HG03520 (cell line): ENCODE results near the gene GALNT16.
"Not testable (repeated sequence)": the region's sequence is repeated elsewhere in the genome, so short reads cannot be mapped to it uniquely, and the experiment has no call there.

Experiments used
- ATAC-seq: cut with Tn5 transposase; IDR thresholded peaks from one replicate; pipeline ENCODE4 v1.9.1; 2021; ENCODE audit warnings: mild to moderate bottlenecking, moderate library complexity; ENCODE audit not compliant: unreplicated experiment

GALNT16 gene

DNA sequence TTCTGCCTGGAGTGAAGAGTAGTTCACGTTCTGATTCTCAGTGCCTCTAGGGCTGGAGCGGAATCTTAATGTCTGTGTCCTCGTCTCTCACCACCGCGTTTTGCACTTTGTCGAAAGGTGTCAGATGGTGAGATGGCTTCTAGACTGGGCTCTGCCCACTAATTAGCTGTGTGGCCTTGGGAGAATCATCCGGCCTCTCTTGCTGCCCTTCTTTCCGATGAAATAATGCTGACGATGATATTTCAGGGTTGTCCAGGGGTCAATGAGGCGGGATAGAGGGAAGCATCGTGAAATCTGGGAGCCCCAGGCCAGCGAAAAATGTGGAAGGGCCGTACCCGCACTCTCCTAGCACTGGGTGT is 811 bp upstream of the GALNT16 start:
- ATAC-seq: no peak

- no peak for ATAC-seq
Observed at GRCh38 chr14:69260190-69260860, 367 bp downstream of the GALNT16 start.

- no peak for ATAC-seq
Observed at GRCh38 chr14:69260861-69261564, 1.1 kb downstream of the GALNT16 start.

- ATAC-seq: no peak
Observed at GRCh38 chr14:69261761-69262331, 1.9 kb downstream of the GALNT16 start.

DNA sequence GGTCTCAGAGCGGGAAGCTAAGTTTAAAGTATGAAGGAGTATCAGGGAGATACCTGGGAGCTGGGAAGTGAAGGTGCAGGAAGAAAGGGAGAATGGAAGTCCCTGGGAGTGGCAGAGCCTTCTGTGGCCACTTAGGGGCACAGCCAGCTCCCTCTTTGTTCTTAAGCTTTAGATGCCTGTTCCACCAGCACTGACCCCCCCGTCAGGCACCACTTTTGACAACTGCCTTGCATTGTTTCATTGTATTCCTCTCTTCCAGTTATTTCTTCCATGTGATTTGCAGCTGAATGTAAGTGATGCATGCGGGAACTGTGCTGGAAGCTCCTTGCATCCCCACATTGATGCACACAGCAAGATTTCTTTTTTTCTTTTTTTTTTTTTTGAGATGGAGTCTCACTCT is 2.6 kb downstream of the GALNT16 start:
- ATAC-seq: no peak

- no peak for ATAC-seq
Observed at GRCh38 chr14:69263364-69263763, 3.4 kb downstream of the GALNT16 start.

DNA sequence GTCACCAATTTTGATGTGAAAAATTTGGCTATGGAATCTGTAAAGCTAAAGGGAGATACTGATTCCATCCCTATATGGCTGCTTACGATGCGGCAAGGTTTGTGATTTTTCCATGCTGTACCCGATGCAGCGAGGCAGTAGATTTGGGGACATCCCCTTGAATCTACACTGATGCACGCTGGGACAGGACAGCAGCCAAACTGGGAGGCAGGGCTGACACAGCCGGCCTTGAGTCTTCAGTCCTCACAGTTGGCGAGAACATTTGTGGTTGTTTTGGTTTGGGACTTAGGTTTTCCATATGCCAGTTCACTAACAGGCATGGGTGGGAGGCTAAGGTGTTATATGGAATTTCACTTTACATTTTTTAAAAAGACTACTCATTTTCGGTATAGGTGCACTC is 3.8 kb downstream of the GALNT16 start:
- no peak for ATAC-seq

GRCh38 chr14:69266572-69267345 is 6.8 kb downstream of the GALNT16 start:
- no peak for ATAC-seq

- ATAC-seq: no peak
Observed at GRCh38 chr14:69267492-69267891, 7.5 kb downstream of the GALNT16 start.

GRCh38 chr14:69268223-69268622 is 8.3 kb downstream of the GALNT16 start:
- no peak for ATAC-seq

- ATAC-seq: no peak
Observed at GRCh38 chr14:69268763-69269162, 8.8 kb downstream of the GALNT16 start.

DNA sequence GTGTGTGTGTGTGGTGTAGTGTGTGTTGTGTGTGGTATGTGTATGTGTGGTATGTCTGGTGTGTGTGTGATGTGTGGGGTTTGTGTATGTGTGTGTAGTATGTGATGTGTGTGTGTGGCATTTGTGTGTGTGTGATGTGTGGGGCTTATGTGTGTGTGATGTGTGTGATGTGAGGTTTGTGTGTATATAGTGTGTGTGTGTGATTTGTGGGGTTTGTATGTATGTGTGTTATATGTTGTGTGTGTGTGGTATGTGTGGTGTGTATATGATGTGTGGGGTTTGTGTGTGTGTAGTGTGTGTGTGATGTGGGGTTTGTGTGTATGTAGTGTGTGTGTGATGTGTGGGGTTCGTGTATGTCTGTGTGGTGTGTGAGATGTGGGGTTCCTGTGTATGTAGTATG is 9.4 kb downstream of the GALNT16 start:
- no peak for ATAC-seq

GRCh38 chr14:69270097-69270496 is 10.1 kb downstream of the GALNT16 start:
- no peak for ATAC-seq

DNA sequence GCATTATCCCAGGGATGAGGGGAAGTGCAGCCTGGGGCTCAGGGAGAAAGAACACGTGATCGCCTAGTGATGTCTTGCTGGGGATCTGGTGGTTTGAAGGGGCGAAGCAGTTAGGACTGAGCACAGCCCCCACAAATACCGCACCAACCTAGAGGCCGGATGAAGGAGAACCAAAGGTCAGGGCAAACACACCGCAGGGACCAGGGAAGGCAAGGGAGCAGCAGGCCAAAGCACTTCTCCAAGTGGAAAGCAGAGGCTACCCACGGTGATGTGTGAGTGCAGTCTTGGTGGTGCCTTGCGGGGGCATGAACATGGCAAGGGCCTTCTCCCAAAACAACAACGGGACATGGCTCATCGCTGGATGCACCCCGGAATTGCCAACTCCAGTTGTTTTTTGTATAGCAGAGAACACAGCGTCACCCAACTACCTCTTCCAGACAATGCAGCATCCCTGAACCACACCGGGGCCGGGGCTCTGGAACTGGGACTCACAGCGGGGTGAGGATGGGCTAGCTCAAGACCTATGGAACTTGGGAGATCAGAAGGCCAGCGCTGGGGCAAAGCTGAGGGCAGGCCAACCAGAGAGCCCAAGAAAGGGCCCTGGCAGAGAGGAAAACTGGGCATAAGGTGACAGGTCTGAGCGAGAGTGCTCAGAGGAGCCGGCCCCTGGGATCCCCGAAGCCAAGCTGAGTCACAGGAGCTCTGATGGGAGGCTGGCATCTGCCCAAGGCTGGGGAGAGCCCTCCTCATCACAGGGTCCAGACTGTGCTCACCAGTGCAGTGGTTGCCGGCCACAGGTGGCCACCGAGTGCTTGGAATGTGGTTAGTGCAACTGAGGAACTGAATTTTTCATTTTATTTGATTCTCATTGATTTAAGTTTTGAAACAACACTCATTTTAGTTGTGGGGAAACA is 11.1 kb downstream of the GALNT16 start:
- ATAC-seq: no peak

DNA sequence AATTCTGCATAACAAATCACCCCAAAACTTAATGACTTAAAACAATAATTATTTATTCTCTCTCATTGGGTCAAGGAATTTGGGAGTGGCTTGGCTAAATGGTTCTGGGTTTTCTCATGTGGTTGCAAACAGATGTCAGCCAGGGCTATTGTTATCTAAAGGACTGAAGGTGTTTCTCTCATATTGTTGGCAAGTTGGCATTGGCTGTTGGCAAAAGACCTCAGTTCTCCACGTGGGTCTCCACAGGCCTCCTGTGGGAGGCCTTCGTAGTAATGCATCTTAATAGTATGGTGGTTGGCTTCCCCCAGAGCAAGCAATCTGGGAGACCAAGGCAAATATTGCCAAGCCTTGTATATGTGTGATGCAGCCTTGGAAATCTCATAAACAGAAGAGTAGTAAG is 14.4 kb downstream of the GALNT16 start:
- no peak for ATAC-seq

- ATAC-seq: no peak
Observed at GRCh38 chr14:69275331-69275730, 15.4 kb downstream of the GALNT16 start.

- not testable (repeated sequence) for ATAC-seq
Observed at GRCh38 chr14:69277356-69277755, 17.4 kb downstream of the GALNT16 start.

- ATAC-seq: no peak
Observed at GRCh38 chr14:69280746-69281291, 20.9 kb downstream of the GALNT16 start.

DNA sequence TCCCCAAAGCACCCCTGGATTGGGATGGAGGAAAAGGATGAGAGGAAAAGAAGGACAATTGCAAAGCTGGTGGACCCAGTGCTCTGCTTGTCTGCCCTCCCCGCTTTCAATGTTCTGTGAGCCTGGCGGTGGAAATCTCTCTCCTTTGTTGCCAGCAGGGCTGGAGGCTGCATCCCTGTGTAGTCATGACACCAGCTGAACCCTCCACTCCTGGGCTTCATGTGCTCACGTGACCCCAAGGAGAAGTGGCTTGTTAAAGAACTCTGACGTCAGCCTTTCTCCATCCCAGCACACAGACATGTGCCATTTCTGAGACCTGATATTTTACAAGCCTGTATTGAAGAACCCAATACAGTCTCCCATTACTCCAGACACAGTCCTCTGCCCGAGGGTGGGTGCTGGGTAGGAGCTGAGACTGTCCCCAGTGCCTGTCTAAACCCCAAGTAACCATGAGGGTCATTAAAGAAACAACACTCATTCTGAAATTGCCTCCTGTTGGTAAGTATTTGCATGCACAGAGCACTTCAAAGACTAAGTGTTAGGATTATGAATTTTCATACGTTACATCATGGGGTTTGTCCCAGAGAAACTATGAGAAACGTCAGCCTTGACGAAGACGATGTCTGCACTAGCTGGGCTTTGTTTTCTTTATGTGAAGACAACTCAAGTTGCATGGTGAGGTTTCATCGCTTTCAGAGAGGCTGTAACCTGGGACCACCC is 21.7 kb downstream of the GALNT16 start:
- no peak for ATAC-seq

GRCh38 chr14:69282448-69282847 is 22.5 kb downstream of the GALNT16 start:
- no peak for ATAC-seq
